PFSK-1 (cell line): ENCODE data around the gene AMER2.

Experiments
- FOXP2 ChIP-seq: optimal IDR thresholded peaks from 2 replicates; pipeline ENCODE3; 2011; ENCODE audit warnings: borderline replicate concordance, control low read depth, inconsistent platforms; ENCODE audit not compliant: insufficient read depth; ENCODE audit errors: extremely low read length, extremely low read depth
- POLR2AphosphoS5 ChIP-seq: IDR thresholded peaks from 2 replicates; pipeline ENCODE4 v1.6.1; 2012; ENCODE audit warnings: low read depth, mild to moderate bottlenecking, control low read depth, low read length, moderate library complexity
- SIN3A ChIP-seq: IDR thresholded peaks from 2 replicates; pipeline ENCODE4 v1.6.1; 2012; ENCODE audit warnings: mild to moderate bottlenecking, low read length, moderate library complexity, borderline replicate concordance; ENCODE audit not compliant: insufficient read depth
- TAF1 ChIP-seq: IDR thresholded peaks from 2 replicates; pipeline ENCODE4 v1.6.1; 2012; ENCODE audit warnings: low read length, control low read depth, borderline replicate concordance; ENCODE audit not compliant: insufficient read depth
- TF ChIP-seq, protein P1 (sequence below), 2 experiments: IDR thresholded peaks; 2 replicates each; pipeline versions ENCODE4 v1.6.1 to v1.8.0; 2011 to 2012; ENCODE audit warnings: low read depth in 2 of 2, low read length in 2 of 2, control low read depth in 1 of 2, inconsistent platforms in 1 of 2, mild to moderate bottlenecking in 1 of 2, moderate library complexity in 1 of 2; ENCODE audit not compliant: insufficient read depth in 1 of 2

The AMER2 gene

DNA sequence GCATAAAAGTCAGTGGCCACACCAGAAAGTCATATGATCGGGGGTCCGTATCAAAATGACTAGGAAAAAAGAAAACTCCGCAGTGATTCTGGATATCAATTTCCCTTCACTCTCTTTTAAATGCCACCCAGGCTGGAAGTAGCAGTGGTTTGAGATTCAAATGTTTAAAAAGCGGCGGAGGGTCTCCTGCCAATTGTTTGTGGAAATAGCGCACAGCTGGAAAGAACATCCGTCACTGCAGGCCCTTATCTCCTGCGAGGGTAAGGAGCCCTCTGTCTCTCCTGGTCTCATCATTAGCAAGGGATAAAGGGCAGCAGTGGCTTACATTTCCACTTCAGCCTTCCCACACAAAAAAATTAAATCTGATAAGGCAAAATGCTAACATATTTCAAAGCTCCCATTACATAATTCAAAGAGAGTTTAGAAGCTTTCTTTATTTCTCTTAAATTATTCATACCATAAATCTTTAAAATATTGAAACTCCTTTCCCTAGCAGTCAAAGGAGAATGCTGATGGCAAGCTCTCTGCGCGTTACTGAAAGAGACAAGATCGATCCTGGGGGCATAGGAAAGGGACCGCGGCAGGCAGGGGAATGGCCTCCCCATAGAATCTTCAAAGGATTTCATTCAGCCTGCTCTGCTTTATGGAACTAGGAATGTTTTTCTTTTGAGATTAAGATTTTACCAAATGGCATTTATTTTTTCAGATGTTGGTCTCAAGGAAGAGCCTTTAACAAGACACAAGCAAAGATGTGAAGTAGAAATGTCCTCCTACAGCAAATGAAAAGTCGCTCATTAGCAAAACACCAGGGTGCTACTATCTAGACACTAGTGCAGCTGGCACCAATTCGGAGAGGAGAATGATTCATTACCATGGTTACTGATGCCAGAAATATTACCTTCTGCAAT, 35.0 kb downstream of the AMER2 start:
- no peak for TF ChIP-seq TAF1
- no peak for TF ChIP-seq POLR2AphosphoS5
- no peak for TF ChIP-seq FOXP2

DNA sequence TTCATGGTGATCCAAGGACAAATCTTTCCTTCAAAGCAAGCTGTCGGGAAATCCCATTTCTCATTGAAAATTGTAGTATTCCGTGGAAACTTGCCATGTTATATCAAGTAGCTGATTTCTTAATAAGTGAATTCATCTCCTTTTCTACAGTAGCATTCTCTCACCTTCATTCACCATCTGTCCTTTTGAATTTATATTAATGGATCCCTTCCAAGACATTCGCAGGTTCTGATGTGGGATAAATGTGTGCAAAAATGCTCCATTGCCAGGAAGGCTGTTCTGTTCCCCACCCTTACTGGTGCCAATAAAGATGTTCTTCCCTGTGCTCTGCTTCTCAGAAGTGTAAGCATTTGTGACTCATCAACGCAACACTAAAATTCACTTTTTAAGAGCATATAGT, 36.2 kb downstream of the AMER2 start:
- TF ChIP-seq FOXP2 (no peak), SIN3A (no peak), TAF1 (no peak), POLR2AphosphoS5 (no peak)
- TF ChIP-seq, protein P1, sequence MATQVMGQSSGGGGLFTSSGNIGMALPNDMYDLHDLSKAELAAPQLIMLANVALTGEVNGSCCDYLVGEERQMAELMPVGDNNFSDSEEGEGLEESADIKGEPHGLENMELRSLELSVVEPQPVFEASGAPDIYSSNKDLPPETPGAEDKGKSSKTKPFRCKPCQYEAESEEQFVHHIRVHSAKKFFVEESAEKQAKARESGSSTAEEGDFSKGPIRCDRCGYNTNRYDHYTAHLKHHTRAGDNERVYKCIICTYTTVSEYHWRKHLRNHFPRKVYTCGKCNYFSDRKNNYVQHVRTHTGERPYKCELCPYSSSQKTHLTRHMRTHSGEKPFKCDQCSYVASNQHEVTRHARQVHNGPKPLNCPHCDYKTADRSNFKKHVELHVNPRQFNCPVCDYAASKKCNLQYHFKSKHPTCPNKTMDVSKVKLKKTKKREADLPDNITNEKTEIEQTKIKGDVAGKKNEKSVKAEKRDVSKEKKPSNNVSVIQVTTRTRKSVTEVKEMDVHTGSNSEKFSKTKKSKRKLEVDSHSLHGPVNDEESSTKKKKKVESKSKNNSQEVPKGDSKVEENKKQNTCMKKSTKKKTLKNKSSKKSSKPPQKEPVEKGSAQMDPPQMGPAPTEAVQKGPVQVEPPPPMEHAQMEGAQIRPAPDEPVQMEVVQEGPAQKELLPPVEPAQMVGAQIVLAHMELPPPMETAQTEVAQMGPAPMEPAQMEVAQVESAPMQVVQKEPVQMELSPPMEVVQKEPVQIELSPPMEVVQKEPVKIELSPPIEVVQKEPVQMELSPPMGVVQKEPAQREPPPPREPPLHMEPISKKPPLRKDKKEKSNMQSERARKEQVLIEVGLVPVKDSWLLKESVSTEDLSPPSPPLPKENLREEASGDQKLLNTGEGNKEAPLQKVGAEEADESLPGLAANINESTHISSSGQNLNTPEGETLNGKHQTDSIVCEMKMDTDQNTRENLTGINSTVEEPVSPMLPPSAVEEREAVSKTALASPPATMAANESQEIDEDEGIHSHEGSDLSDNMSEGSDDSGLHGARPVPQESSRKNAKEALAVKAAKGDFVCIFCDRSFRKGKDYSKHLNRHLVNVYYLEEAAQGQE (IDR thresholded peaks at IDR 0.05; ENCODE audit: insufficient read depth in 1 of 2, low read depth in 2 of 2, low read length in 2 of 2), result no peak

DNA sequence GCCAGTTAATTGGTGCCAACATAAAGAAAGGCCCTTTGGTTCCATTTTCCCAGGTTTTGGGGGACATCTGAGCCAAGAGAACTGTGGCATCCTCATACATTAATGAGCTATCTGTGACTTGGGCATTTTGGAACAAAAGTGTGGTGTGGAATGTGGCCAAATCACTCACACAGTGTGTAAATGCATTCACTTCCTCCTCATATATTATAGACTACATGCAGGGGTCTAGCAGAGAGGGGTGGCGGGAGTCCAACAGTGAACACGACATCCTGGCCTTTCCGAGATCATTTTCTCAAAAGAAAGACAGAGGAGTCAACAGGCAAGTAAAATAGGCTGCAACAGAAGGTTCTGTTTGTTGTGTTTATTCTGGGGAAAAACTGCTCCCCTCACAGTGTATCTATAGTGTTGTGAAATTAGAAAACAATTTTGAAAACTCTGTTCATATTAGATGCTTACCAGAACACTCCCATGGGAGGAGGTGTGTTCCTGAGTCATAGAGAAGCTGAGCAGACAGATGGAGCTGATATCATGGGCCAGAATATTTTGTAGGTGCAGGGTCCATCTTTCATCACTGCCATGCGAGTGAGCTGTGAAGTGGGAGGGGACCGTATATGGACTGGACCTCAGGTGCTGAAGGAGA, 39.2 kb downstream of the AMER2 start:
- TF ChIP-seq SIN3A, result no peak
- no peak for TF ChIP-seq POLR2AphosphoS5
- TF ChIP-seq, protein P1 (IDR thresholded peaks at IDR 0.05; ENCODE audit: insufficient read depth in 1 of 2, low read depth in 2 of 2, low read length in 2 of 2), result no peak
- TF ChIP-seq TAF1, result no peak
- no peak for TF ChIP-seq FOXP2

DNA sequence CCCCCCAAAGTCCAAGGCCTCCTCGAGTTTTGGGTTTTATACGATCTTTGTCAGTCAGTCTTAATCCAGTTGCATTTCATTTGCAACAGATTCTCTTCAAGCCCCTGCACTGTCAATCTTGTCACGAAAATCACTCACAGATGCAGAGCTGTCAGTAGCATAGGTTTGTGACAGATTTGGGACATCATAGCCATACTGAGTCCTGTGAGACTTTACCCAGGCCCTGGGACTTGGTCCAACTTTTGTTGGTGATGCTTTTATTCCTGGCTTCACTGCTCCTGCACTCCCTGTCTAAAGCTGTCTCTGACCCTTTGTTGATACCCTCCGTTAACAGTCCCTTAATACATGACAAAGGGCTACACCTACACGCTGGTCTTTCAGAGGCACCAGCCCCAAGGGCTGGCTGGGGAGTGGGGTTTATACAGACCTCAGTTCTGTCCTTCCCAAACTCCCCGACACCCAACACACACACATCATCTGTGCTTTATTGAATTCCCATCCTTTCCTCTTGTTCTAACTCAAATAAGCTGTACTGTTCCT, 40.1 kb downstream of the AMER2 start:
- TF ChIP-seq TAF1, result no peak
- TF ChIP-seq SIN3A, result no peak
- TF ChIP-seq FOXP2, result no peak
- TF ChIP-seq POLR2AphosphoS5, result no peak
- TF ChIP-seq, protein P1 (IDR thresholded peaks at IDR 0.05; ENCODE audit: insufficient read depth in 1 of 2, low read depth in 2 of 2, low read length in 2 of 2), result no peak

DNA sequence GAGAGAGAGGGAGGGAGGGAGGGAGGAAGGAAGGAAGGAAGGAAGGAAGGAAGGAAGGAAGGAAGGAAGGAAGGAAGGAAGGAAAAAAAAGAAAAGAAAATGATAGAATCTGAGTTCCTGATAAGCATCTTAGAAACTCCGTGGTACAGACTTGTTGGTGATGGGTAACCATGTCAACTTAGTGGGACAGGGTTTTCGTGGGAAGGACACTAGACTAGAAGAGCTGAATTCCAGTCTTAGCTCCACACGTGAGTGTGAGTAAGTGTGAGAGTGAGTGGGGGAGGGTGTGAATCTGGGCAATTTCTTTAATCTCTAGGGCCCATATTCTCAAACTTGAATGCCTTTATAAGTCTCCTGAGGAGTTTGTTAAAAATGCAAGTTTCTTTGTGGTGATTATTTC, 41.1 kb downstream of the AMER2 start:
- TF ChIP-seq, protein P1 (IDR thresholded peaks at IDR 0.05; ENCODE audit: insufficient read depth in 1 of 2, low read depth in 2 of 2, low read length in 2 of 2), result no peak
- TF ChIP-seq SIN3A (no peak), TAF1 (no peak), POLR2AphosphoS5 (no peak), FOXP2 (no peak)
